NCI-H345 treated with DMSO at 0.1 percent for 48 hours (cell line): ENCODE data around the gene NANOS2.
"Not testable (repeated sequence)": the region's sequence is repeated elsewhere in the genome, so short reads cannot be mapped to it uniquely, and the experiment has no call there.

Experiments used
- DNase-seq: peaks from one replicate; lab custom pipeline; 2025; ENCODE audit not compliant: unreplicated experiment; lab: John Stamatoyannopoulos, UW

Gene NANOS2

DNA sequence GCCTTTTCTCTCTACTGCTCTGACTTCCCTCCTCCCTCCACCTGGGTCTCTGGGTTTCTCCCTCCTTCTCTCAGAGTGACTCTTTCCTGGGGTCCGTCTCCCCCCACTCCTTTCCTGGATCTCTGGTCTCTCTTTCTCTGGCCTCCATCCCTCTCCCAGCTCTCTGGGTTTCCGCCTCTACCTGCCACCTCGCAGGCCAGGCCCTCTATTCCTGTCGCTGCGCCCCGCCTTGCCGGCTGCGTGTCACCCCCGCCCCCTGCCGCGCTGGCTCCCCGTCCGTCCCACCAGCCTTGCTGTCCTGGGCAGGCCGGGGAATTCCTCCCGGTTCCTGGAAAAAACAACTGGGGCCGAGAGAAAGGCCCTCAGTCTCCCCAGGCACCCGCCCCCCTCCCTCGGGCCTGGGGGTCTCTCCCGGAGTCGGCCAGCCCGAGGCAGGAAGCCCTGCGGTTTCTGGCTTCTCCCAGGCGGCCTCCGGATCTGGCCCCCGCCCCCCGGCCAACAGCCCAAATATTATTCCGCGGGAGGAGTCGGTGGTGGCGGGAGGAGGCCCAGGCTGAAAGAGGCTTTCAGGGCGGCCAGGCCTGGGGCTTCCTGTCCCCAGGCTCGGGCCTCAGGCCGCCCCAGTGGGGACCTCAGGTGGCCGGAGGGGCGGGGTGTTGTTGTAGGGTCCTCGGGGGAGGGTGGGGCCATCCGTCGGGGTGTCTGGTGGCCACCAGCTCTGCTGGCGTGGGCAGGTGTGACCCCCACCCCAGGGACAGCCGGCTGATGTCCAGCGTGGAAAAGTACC lies 38.0 kb downstream of the NANOS2 start:
- no peak for DNase-seq

DNA sequence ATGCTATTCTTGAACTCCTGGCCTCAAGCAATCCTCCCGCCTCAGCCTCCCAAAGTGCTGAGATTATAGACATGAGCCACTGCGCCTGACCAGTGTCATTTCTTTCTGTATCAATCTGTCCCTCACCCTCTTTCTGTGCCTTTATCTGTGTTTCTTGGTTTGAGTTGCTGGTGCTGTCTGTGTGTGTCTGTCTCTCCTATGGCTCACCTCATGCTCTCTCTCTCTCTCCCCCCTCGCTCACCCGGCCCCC lies 38.5 kb downstream of the NANOS2 start:
- DNase-seq: no peak

DNA sequence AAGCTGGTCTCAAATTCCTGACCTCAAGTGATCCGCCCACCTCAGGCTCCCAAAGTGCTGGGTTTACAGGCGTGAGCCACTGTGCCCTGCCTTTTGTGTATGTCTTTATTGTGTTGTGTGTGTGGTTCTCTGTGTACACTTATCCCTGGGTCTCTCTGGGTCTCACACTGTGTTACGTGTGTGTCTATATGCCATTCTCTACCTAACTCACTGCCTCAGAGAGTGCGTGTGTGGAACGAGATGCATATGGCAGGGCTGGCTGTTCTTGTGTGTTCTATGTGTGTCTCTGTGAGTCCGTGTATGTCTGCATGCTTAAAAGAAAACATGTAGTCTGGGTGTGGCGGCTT lies 40.0 kb downstream of the NANOS2 start:
- DNase-seq: no peak

DNA sequence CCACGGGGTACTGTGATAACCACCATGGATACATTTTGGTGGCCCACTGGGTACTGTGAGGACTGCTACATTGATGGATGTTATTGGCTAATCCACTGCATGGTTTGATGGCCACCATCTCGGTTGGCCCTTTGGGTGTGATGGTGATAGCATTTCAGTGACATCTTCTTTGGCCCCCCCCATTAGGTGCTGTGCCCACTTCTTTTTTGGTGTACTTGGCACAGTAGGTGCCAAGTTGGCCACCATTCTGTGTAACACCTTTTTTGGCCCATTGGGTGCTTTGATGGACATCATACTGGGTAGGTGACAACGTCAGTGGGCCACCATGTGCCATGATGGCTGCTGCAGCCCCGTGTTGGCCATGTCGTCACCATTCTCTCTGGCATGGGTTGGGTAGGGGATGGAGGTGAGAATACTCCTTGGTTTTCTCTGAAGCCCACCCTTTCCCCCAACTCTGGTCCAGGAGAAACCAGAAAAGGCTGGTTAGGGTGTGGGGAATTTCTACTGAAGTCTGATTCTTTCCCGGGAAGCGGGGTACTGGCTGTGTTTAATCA lies 41.3 kb downstream of the NANOS2 start:
- DNase-seq: no peak

GRCh38 chr19:45872095-45872919 lies 42.3 kb downstream of the NANOS2 start:
- no peak for DNase-seq

DNA sequence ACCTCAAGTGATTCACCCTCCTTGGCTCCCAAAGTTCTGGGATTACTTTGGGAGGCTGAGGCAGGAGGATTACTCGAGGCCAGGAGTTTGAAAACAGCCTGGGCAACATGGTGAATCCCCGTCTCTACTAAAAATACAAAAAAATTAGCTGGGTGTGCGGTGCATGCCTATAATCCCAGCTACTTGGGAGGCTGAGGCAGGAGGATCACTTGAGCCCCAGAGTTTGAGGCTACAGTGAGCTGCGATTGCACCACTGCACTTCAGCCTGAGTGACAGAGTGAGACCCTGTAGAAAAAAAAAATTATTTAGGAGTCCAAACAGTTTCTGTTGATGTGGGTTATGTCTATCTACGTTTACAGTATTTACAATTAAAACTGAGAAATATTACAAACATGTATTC lies 43.8 kb downstream of the NANOS2 start:
- DNase-seq: no peak

- DNase-seq: not testable (repeated sequence)
Measured at GRCh38 chr19:45867241-45867640, 47.3 kb downstream of the NANOS2 start.

DNA sequence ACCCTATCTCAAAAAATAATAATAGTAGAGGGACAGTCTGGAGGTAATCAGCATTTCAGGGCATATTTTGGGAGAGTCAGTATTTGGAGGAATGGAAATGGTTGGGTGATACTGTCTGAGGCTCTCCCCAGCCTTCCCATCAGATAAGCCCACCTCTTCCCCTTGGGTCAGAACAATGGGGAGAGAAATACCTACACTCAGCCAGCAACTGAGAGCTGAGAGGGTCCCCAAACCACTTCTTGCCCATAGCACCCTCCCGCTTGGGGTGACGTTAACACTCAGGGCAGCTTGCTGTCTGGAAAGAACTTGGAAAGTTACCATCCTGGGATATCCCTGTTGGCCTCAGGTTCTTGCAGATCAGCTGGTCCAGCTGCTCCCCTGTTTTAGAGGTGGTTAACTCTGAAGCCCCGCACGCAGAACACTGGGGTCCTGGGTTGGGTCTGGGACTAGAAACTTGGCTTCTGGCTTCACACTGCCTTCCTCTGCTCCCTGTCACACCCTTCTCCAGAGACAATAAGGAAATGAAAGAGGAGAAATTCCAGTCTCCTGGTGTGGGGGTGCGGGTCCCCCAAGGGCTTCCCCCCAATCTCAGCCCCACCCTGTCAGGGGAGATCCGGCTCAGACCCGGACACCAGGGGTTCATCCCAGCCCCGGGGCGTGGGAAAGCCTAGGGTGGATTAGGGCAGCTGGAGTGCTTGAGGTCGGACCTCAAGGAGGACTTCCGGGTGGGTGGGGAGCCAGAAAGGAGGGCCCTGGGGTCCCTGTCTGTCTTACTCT lies 48.0 kb downstream of the NANOS2 start:
- DNase-seq: no peak

GRCh38 chr19:45865269-45865948 lies 49.2 kb downstream of the NANOS2 start:
- DNase-seq: no peak

- DNase-seq: no peak
Measured at GRCh38 chr19:45864629-45865082, 49.9 kb downstream of the NANOS2 start.

GRCh38 chr19:45863840-45864628 lies 50.5 kb downstream of the NANOS2 start, which contains the start of gene FOXA3:
FOXA3 (plus strand) TSS chr19:45864326; CDS start chr19:45864457, 131 bp downstream.
- DNase-seq: no peak

GRCh38 chr19:45863335-45863839 lies 51.2 kb downstream of the NANOS2 start:
- DNase-seq: no peak
